AG04450 (cell line): ENCODE measurements around the gene ADAM8. TPM values are rescaled to one million over a fixed set of nuclear protein-coding genes. Genes with fewer than 3 reads are reported as not detected.

Source experiments
- CTCF ChIA-PET: fragments of 300-600, 350-600 bp; formaldehyde crosslinking; extraction: SDS; loops from one replicate; lab custom pipeline; 2022; ENCODE audit warnings: antibody characterized with exemption, inconsistent platforms; lab: Charles Lee
- POLR2A ChIA-PET: fragments of 350-600 bp; formaldehyde crosslinking; extraction: SDS; loops from one replicate; lab custom pipeline; 2021; ENCODE audit warnings: antibody characterized with exemption, inconsistent platforms; lab: Yijun Ruan, JAX
- DNase-seq: peaks from one replicate; pipeline ENCODE4 v3.0.0-alpha.2; 2011; ENCODE audit warnings: low read depth, low spot score
- H3K27ac ChIP-seq: one replicate; pipeline ENCODE4 v1.5.1; 2012; ENCODE audit warnings: low read depth, low read length, control low read depth
- H3K27me3 ChIP-seq: one replicate; pipeline ENCODE4 v1.6.0; 2012; ENCODE audit warnings: low read length; ENCODE audit not compliant: control insufficient read depth, insufficient read depth
- H3K4me3 ChIP-seq: 2 replicates; pipeline ENCODE4 v1.5.1; 2011; ENCODE audit warnings: mild to moderate bottlenecking, low read depth, low read length, control low read depth
- H3K9me3 ChIP-seq: 2 replicates; pipeline ENCODE4 v1.5.1; 2012; ENCODE audit warnings: low read length; ENCODE audit not compliant: control insufficient read depth, insufficient read depth
- polyA plus RNA-seq: library from polyadenylated mRNA; depleted of rRNA; stranded (reverse); fragments of >200 nt; gene quantifications from 2 replicates; pipeline ENCODE4 v1.2.3, GENCODE V29; 2011
- TF ChIP-seq, protein P1 (sequence below): IDR thresholded peaks from 2 replicates; pipeline ENCODE4 v1.5.1; 2011; ENCODE audit warnings: low read depth, low read length, control low read depth, inconsistent platforms

ADAM8 gene
- polyA plus RNA-seq, 1 experiment = 0.25 TPM

DNA sequence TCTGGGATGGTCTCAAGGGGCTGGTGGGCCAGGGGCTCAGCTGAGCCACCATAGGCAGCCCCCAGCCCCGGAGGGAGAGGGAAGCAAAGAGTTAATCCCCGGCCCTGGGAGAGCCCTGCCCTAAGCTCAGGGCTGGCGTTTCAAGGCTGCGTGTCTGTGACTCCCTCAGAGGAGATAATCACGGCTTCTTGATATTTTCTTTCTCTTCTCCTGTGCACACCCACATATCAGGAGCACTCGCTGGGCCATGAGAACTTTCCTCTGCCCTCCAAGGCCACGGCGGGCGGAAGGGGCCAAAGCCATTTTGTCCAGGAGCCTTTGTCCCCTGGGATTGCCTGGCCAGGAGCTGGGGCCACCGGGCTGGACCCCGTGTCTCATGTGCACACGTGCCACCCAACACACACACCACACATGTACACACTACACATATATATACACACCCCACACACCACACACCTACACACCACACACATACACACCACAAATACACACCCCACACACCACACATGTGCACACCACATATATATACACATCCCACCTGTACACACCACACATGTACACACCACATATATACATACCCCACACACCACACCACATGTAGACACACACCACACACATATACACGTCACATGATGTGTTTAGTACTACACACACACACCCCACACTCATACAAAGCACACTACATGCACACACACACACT lies 22.1 kb downstream of the ADAM8 start:
- DNase-seq = no peak
- Histone ChIP-seq H3K27me3 (peaks cover 11% of the 10 kb centered on the region), H3K27ac (no peak overlapping the region), H3K4me3 (no peak overlapping the region), H3K9me3 (no peaks in the 10 kb centered on the region; the same call in 1 of the 2 replicates)
- CTCF ChIA-PET = no interaction called here
- POLR2A ChIA-PET = interaction anchor here (0.6 kb wide), 2 partner anchors 41 to 136 kb away, joined by 3 to 4 read pairs; no protein-coding TSS in a partner anchor
- TF ChIP-seq, protein P1, sequence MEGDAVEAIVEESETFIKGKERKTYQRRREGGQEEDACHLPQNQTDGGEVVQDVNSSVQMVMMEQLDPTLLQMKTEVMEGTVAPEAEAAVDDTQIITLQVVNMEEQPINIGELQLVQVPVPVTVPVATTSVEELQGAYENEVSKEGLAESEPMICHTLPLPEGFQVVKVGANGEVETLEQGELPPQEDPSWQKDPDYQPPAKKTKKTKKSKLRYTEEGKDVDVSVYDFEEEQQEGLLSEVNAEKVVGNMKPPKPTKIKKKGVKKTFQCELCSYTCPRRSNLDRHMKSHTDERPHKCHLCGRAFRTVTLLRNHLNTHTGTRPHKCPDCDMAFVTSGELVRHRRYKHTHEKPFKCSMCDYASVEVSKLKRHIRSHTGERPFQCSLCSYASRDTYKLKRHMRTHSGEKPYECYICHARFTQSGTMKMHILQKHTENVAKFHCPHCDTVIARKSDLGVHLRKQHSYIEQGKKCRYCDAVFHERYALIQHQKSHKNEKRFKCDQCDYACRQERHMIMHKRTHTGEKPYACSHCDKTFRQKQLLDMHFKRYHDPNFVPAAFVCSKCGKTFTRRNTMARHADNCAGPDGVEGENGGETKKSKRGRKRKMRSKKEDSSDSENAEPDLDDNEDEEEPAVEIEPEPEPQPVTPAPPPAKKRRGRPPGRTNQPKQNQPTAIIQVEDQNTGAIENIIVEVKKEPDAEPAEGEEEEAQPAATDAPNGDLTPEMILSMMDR = no peak

DNA sequence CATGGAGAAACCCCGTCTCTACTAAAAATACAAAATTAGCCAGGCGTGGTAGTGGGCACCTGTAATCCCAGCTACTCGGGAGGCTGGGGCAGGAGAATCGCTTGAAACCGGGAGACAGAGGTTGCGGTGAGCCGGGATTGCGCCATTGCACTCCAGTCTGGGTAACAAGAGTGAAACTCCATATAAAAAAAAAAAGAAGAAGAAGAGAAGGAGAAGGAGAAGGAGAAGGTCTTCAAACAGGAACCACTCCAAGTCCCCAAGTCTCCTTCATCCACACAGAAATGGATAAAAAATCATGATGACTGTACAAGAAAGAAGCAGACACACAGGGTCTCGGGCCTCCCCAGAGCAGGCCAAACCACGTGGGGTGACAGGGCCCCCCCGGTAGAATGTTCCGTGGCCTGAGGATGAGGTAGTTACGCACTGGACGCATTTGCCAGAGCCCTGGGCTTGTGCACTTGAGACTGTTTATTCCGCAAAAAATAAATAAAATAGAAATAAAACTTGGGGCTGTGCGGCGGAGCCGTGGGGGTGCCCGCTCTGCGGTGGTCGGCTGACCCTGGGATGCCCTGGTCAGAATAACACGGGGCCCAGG lies 23.2 kb downstream of the ADAM8 start:
- no peak overlapping the region for H3K27ac ChIP-seq
- POLR2A ChIA-PET = no interaction called here
- CTCF ChIA-PET = no interaction called here

DNA sequence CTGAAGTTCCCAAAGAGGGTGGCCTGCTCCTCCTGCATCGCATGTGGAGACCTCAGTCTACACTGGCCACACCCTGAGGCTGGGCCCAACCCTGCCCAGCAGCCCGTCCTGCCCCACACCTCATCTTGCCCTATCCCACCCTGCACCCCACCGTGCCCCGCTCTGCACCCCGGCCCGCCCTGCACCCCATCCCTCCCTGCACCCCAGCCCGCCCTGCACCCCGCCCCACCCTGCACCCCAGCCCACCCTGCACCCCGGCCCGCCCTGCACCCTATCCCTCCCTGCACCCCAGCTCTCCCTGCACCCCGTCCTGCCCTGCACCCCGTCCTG lies 24.5 kb downstream of the ADAM8 start:
- TF ChIP-seq, protein P1 = no peak
- ChIA-PET POLR2A (no interaction called here), CTCF (no interaction called here)
- DNase-seq = no peak
- H3K27ac ChIP-seq = no peak overlapping the region
- peaks cover 13% of the 10 kb centered on the region for H3K27me3 ChIP-seq
- no peaks in the 10 kb centered on the region; the same call in 1 of the 2 replicates for H3K9me3 ChIP-seq
- H3K4me3 ChIP-seq = no peak overlapping the region

More for the DNA sequence above, 23.2 kb downstream of the ADAM8 start:
- TF ChIP-seq, protein P1 = no peak
- no peak for DNase-seq
- Histone ChIP-seq H3K4me3 (no peak overlapping the region), H3K9me3 (no peaks in the 10 kb centered on the region; the same call in 1 of the 2 replicates), H3K27me3 (peaks cover 11% of the 10 kb centered on the region)

DNA sequence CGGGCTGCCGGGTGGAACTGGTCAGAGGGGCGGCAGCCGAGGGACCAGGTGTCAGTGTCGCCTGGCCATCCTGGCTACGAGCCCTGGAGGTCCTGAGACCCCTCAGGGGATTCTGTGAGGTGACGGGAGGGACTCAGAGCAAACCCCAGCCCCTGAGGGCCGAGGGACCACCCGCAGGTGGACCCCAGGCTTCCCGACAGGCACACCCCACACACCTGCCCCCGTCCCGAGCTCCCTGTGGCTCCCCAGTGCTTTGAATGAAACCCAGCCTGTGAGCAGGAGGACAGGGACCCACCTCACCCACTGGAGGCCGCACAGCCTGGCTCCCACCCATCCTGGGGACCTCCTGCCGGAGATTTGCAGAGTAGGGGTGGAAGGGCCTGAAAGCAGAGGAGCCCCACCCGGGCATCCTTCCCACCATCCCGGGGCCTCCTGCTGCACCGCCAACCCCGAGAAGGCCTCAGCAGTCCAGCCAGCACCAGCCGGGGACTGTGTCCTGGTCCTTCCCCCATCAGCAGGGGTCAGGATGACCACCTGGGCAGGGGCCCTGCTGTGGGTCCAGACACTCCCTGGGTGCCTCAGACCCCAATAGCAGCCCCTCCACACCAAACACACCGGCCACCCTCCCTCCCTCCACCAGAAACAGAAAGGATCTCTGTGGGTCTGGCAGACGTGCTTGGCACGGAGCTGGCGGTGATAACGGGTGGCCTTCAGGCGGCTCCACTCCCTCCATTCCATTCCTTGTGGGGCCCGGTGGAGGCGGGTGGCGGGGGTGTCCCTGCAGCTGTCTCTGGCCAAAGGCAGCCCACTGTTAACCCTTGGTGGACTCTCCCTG lies 25.1 kb downstream of the ADAM8 start:
- no peak overlapping the region for H3K27ac ChIP-seq
- no peaks in the 10 kb centered on the region; the same call in 1 of the 2 replicates for H3K9me3 ChIP-seq
- H3K27me3 ChIP-seq = peaks cover 13% of the 10 kb centered on the region
- CTCF ChIA-PET = no interaction called here
- H3K4me3 ChIP-seq = no peak overlapping the region
- POLR2A ChIA-PET = no interaction called here
- no peak for DNase-seq
- TF ChIP-seq, protein P1 = no peak
